PC-3 (cell line): Measurements from ENCODE around the gene GTF2F2. TPM values are rescaled to one million over a fixed set of nuclear protein-coding genes. Genes with fewer than 3 reads are reported as not detected.

Source experiments
- ATAC-seq: fragments of 200-7000 bp; cut with Tn5 transposase; 2 replicates; pipeline ENCODE4 v1.9.1; 2020; ENCODE audit warnings: mild to moderate bottlenecking, moderate library complexity
- BruUV-seq: library from RNA; stranded (reverse); fragments of 400-500 nt; replicated peaks from 2 replicates; lab custom pipeline; 2021; lab: Mats Ljungman, UMichigan
- CTCF ChIA-PET: fragments of 300-600 bp; sonication (Branson Sonifier 250); formaldehyde crosslinking; loops from one replicate; lab custom pipeline; 2022; ENCODE audit warnings: antibody characterized with exemption; lab: Charles Lee
- POLR2A ChIA-PET: fragments of 300-600 bp; sonication (Branson Sonifier 250); formaldehyde crosslinking; loops from one replicate; lab custom pipeline; 2022; ENCODE audit warnings: antibody characterized with exemption; ENCODE audit not compliant: unreplicated experiment; lab: Charles Lee
- DNase-seq: peaks from one replicate; pipeline ENCODE4 v3.0.0-alpha.2; 2015
- H2AFZ ChIP-seq: fragments of 300-600 bp; sonication (generic); 2 replicates; pipeline ENCODE4 v1.6.0; 2016; ENCODE audit warnings: antibody characterized with exemption, low read length
- H3F3A ChIP-seq: fragments of 300-600 bp; sonication (generic); one replicate; pipeline ENCODE4 v1.6.0; 2017; ENCODE audit warnings: antibody characterized with exemption, low read length, control low read depth, mild to moderate bottlenecking; ENCODE audit not compliant: unreplicated experiment
- H3K27ac ChIP-seq: fragments of 300-600 bp; sonication (generic); 2 replicates; pipeline ENCODE4 v1.5.1; 2016; ENCODE audit warnings: mild to moderate bottlenecking, low read length
- H3K27me3 ChIP-seq: fragments of 300-600 bp; sonication (generic); 2 replicates; pipeline ENCODE4 v1.6.1; 2016; ENCODE audit warnings: low read length, mixed read lengths
- H3K36me3 ChIP-seq: fragments of 300-600 bp; sonication (generic); 2 replicates; pipeline ENCODE4 v1.6.1; 2016; ENCODE audit warnings: low read depth, mixed run types, low read length, mixed read lengths
- H3K4me1 ChIP-seq: fragments of 300-600 bp; sonication (generic); 2 replicates; pipeline ENCODE4 v1.5.1; 2016; ENCODE audit warnings: low read length; ENCODE audit not compliant: insufficient read depth
- H3K4me2 ChIP-seq: fragments of 300-600 bp; sonication (generic); 2 replicates; pipeline ENCODE4 v1.6.0; 2016; ENCODE audit warnings: low read length
- H3K4me3 ChIP-seq: fragments of 300-600 bp; sonication (generic); 2 replicates; pipeline ENCODE4 v1.5.1; 2016; ENCODE audit warnings: mild to moderate bottlenecking, low read length, mixed read lengths
- H3K79me2 ChIP-seq: fragments of 300-600 bp; sonication (generic); 2 replicates; pipeline ENCODE4 v1.6.1; 2017; ENCODE audit warnings: low read length, mixed read lengths
- H3K9ac ChIP-seq: fragments of 300-600 bp; sonication (generic); 2 replicates; pipeline ENCODE4 v1.6.0; 2016; ENCODE audit warnings: mild to moderate bottlenecking, low read length
- H3K9me2 ChIP-seq: fragments of 300-600 bp; sonication (generic); replicated peaks from 2 replicates; pipeline ENCODE4 v1.6.1; 2016; ENCODE audit warnings: mixed run types, low read length, mixed read lengths
- H3K9me3 ChIP-seq: fragments of 300-600 bp; sonication (generic); 2 replicates; pipeline ENCODE4 v1.6.1; 2016; ENCODE audit warnings: low read length, mixed read lengths
- H4K20me1 ChIP-seq: fragments of 300-600 bp; sonication (generic); 2 replicates; pipeline ENCODE4 v1.6.1; 2016; ENCODE audit warnings: low read length, mixed read lengths
- EZH2 ChIP-seq: fragments of 300-600 bp; sonication (generic); IDR thresholded peaks from one replicate; pipeline ENCODE4 v1.6.1; 2017; ENCODE audit warnings: antibody characterized with exemption, mild to moderate bottlenecking, low read length; ENCODE audit not compliant: unreplicated experiment
- EZH2phosphoT487 ChIP-seq: fragments of 300-600 bp; sonication (generic); IDR thresholded peaks from 2 replicates; pipeline ENCODE4 v1.6.1; 2018; ENCODE audit warnings: mild to moderate bottlenecking, antibody characterized with exemption, low read length, borderline replicate concordance
- intact Hi-C: fragments of 100-400 bp; cut with micrococcal nuclease; formaldehyde crosslinking; loops from 2 replicates; pipeline ENCODE4 v1.9.0; 2023
- total RNA-seq: library from RNA; depleted of rRNA; stranded (reverse); fragments of >200 nt; gene quantifications from 2 replicates; pipeline ENCODE4 v1.2.3, GENCODE V29; 2014
- TF ChIP-seq, protein P1 (sequence below): fragments of 300-600 bp; sonication (generic); conservative IDR thresholded peaks from 2 replicates; pipeline ENCODE4 v1.5.1; 2017; ENCODE audit warnings: antibody characterized with exemption, low read depth, mild to moderate bottlenecking, low read length

Gene GTF2F2
- total RNA-seq, 1 experiment from 2014 or later = 28.3 TPM

DNA sequence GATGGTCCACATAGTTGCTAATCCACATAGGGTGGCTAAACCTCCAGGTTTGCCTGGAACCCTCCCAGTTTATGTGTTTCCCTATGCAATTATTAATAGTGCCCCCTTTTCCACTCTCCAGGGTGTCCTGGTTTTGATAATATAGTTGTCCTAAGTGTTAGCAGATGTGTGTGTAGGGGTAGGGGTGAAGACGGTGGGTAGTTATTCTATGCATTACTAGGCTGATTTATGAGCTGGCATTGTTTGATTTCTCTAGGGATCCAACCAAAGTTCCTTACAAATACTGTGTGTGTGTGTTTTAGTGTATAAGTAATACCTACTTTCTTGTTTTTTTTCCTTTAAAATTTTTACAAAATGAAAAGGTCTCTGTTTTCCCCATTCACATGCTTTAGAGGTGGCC is 21.1 kb downstream of the GTF2F2 start:
- BruUV-seq = no TSS peak
- no peaks in the 10 kb centered on the region for H3K9me2 ChIP-seq
- H3K9me3 ChIP-seq = no peaks in the 10 kb centered on the region
- H3K27me3 ChIP-seq = no peaks in the 10 kb centered on the region
- no peak overlapping the region for H3K27ac ChIP-seq
- CTCF ChIA-PET = no interaction called here
- TF ChIP-seq, protein P1, sequence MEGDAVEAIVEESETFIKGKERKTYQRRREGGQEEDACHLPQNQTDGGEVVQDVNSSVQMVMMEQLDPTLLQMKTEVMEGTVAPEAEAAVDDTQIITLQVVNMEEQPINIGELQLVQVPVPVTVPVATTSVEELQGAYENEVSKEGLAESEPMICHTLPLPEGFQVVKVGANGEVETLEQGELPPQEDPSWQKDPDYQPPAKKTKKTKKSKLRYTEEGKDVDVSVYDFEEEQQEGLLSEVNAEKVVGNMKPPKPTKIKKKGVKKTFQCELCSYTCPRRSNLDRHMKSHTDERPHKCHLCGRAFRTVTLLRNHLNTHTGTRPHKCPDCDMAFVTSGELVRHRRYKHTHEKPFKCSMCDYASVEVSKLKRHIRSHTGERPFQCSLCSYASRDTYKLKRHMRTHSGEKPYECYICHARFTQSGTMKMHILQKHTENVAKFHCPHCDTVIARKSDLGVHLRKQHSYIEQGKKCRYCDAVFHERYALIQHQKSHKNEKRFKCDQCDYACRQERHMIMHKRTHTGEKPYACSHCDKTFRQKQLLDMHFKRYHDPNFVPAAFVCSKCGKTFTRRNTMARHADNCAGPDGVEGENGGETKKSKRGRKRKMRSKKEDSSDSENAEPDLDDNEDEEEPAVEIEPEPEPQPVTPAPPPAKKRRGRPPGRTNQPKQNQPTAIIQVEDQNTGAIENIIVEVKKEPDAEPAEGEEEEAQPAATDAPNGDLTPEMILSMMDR = no peak
- TF ChIP-seq EZH2phosphoT487 (no peak), EZH2 (no peak)
- H3K4me1 ChIP-seq = peaks cover 21% of the 10 kb centered on the region
- no peak overlapping the region for H3K4me2 ChIP-seq
- no peaks in the 10 kb centered on the region for H3F3A ChIP-seq
- no peak overlapping the region for H3K9ac ChIP-seq
- DNase-seq = no peak
- no peak overlapping the region for H3K4me3 ChIP-seq
- POLR2A ChIA-PET = no interaction called here
- peaks cover 98% of the 10 kb centered on the region for H3K79me2 ChIP-seq
- H3K36me3 ChIP-seq = peaks cover 26% of the 10 kb centered on the region
- no peak overlapping the region for H2AFZ ChIP-seq
- intact Hi-C loops = loop anchor here (5.0 kb wide), 2 partner anchors 66 to 84 kb away; no protein-coding TSS in a partner anchor
- ATAC-seq = no peak
- 0 out of 2 replicates have a peak, but pooled peaks cover 13% of the 10 kb centered on the region for H4K20me1 ChIP-seq

DNA sequence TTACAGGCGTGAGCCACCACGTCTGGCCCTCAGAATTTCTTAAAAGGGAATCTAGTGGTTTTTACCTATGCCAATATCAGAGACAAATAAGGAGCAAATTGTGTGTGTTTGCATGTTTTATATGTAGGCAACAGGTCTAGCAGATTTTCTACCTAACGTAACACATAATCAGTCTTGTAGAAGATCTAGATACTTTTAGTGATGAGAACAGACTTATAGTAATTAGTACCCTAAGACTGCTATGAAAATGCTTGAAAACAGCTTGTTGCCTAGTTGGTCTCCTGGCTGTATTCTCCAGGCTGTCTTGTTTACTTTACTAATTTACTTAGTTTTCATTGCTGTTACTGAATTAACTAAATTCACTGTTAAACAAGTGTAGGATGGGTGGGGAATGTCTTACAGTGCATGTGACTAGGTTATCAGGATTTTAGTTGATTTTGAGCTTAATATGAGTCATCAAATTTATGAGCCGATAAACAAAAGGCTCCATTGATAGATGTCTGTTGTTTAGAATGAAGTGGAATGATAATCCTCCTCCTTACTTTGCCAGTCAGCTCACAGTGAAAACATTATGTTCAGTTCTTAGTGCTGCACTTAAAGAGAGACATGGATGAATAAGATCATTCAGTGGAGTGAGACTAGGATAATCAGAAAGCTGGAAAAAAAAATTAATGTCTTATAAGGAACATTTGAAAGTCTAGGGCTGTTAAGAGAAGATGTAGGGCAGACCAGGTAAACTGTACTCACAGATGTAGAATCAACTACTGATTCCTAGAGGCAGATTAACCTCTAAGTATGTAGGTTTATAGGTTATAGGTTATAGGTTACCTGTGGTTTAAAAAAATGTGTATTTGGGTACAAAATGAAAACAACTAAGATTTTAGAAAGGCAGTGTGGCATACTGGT is 22.4 kb downstream of the GTF2F2 start:
- H3K4me3 ChIP-seq = 0 out of 2 replicates have a peak overlapping the region, but pooled peaks have one; percentile 14
- H3K36me3 ChIP-seq = peaks cover 22% of the 10 kb centered on the region
- H3K9me2 ChIP-seq = no peaks in the 10 kb centered on the region
- POLR2A ChIA-PET = no interaction called here
- CTCF ChIA-PET = interaction anchor here (0.6 kb wide), 1 partner anchor 94 kb away, joined by 3 read pairs; no protein-coding TSS in a partner anchor
- TF ChIP-seq EZH2phosphoT487 (no peak), EZH2 (no peak)
- TF ChIP-seq, protein P1 = no peak
- H4K20me1 ChIP-seq = 0 out of 2 replicates have a peak, but pooled peaks cover 17% of the 10 kb centered on the region
- H3K79me2 ChIP-seq = peaks cover 99% of the 10 kb centered on the region
- H3K4me1 ChIP-seq = peaks cover 21% of the 10 kb centered on the region
- peak; percentile 85 for ATAC-seq
- H2AFZ ChIP-seq = no peak overlapping the region
- H3K9me3 ChIP-seq = no peaks in the 10 kb centered on the region
- peak overlapping the region; percentile 57 for H3K27ac ChIP-seq
- no peaks in the 10 kb centered on the region for H3F3A ChIP-seq
- peak; percentile 67 for DNase-seq
- no TSS peak for BruUV-seq
- H3K27me3 ChIP-seq = no peaks in the 10 kb centered on the region
- H3K9ac ChIP-seq = no peak overlapping the region
- intact Hi-C loops = loop anchor here (2.0 to 5.0 kb wide), 3 partner anchors 20 to 85 kb away; no protein-coding TSS in a partner anchor
- H3K4me2 ChIP-seq = peak overlapping the region; percentile 63
